Neural cell (in vitro differentiated cells): Measurements from ENCODE around the gene RPL35.

Experiments
- CTCF ChIP-seq: fragments of 450-650 bp; IDR thresholded peaks from 2 replicates; pipeline ENCODE4 v1.5.1; 2014; ENCODE audit warnings: antibody characterized with exemption, mild to moderate bottlenecking, moderate library complexity; ENCODE audit not compliant: poor library complexity, severe bottlenecking
- EP300 ChIP-seq: fragments of 450-650 bp; conservative IDR thresholded peaks from 2 replicates; pipeline ENCODE4 v1.6.1; 2014; ENCODE audit warnings: antibody characterized with exemption, mild to moderate bottlenecking, moderate library complexity; ENCODE audit not compliant: poor library complexity, severe bottlenecking
- EZH2 ChIP-seq: fragments of 200-600, 300-800 bp; shearing (Covaris generic), sonication (generic); IDR thresholded peaks from 2 replicates; pipeline ENCODE4 v1.6.1; 2014; ENCODE audit warnings: antibody characterized with exemption, low read length, borderline replicate concordance, mild to moderate bottlenecking; ENCODE audit not compliant: insufficient read depth, poor library complexity, severe bottlenecking
- RAD21 ChIP-seq: fragments of 450-650 bp; conservative IDR thresholded peaks from 2 replicates; pipeline ENCODE4 v1.6.1; 2014; ENCODE audit warnings: antibody characterized with exemption, mild to moderate bottlenecking, moderate library complexity

- TF ChIP-seq CTCF: no peak
- no peak for TF ChIP-seq EP300
- no peak for TF ChIP-seq EZH2
- TF ChIP-seq RAD21: no peak
Measured at GRCh38 chr9:124831642-124832364, 30.0 kb downstream of the RPL35 start.
